HUES48 (cell line): Measurements from ENCODE around the gene ARHGDIA.

Source experiments
- H3K27ac ChIP-seq: one replicate; pipeline ENCODE4 v1.7.0; 2013; ENCODE audit warnings: low read depth, low read length, inconsistent platforms
- H3K27me3 ChIP-seq: 2 replicates; pipeline ENCODE4 v1.6.1; 2013; ENCODE audit warnings: mild to moderate bottlenecking, low read length; ENCODE audit not compliant: control insufficient read depth, insufficient read depth
- H3K36me3 ChIP-seq: 2 replicates; pipeline ENCODE4 v1.6.1; 2013; ENCODE audit warnings: low read length; ENCODE audit not compliant: control insufficient read depth, insufficient read depth
- H3K4me1 ChIP-seq: 2 replicates; pipeline ENCODE4 v1.6.1; 2013; ENCODE audit warnings: mild to moderate bottlenecking, low read length; ENCODE audit not compliant: control insufficient read depth, insufficient read depth
- H3K4me3 ChIP-seq: 2 replicates; pipeline ENCODE4 v1.5.1; 2013; ENCODE audit warnings: mild to moderate bottlenecking, low read depth, low read length
- H3K9ac ChIP-seq: 2 replicates; pipeline ENCODE4 v1.6.1; 2013; ENCODE audit warnings: mild to moderate bottlenecking, low read depth, low read length, moderate library complexity
- H3K9me3 ChIP-seq: 2 replicates; pipeline ENCODE4 v1.6.1; 2013; ENCODE audit warnings: low read length; ENCODE audit not compliant: control insufficient read depth, insufficient read depth

Gene ARHGDIA

GRCh38 chr17:81828656-81829055 is 42.5 kb downstream of the ARHGDIA start:
- Histone ChIP-seq H3K9me3 (no peaks in the 10 kb centered on the region), H3K4me3 (no peak overlapping the region), H3K27ac (no peak overlapping the region), H3K36me3 (no peaks in the 10 kb centered on the region), H3K27me3 (no peaks in the 10 kb centered on the region), H3K9ac (no peak overlapping the region), H3K4me1 (peaks cover 8% of the 10 kb centered on the region)

- H3K36me3 ChIP-seq, result 0 out of 2 replicates have a peak, but pooled peaks cover 4% of the 10 kb centered on the region
- no peak overlapping the region for H3K4me3 ChIP-seq
- no peaks in the 10 kb centered on the region; the same call in 1 of the 2 replicates for H3K4me1 ChIP-seq
- no peaks in the 10 kb centered on the region for H3K9me3 ChIP-seq
- no peaks in the 10 kb centered on the region for H3K27me3 ChIP-seq
- H3K9ac ChIP-seq, result no peak overlapping the region
- H3K27ac ChIP-seq, result no peak overlapping the region
Measured at GRCh38 chr17:81825841-81826466, 45.2 kb downstream of the ARHGDIA start.

GRCh38 chr17:81824595-81824994 is 46.5 kb downstream of the ARHGDIA start:
- H3K4me3 ChIP-seq, result no peak overlapping the region

GRCh38 chr17:81823820-81824550 is 47.2 kb downstream of the ARHGDIA start:
- Histone ChIP-seq H3K27me3 (no peaks in the 10 kb centered on the region), H3K27ac (no peak overlapping the region), H3K4me1 (no peaks in the 10 kb centered on the region; the same call in 1 of the 2 replicates), H3K9ac (no peak overlapping the region), H3K9me3 (no peaks in the 10 kb centered on the region), H3K4me3 (no peak overlapping the region), H3K36me3 (0 out of 2 replicates have a peak, but pooled peaks cover 4% of the 10 kb centered on the region)

More at GRCh38 chr17:81824595-81824994, 46.5 kb downstream of the ARHGDIA start:
- no peaks in the 10 kb centered on the region for H3K9me3 ChIP-seq
- 0 out of 2 replicates have a peak, but pooled peaks cover 4% of the 10 kb centered on the region for H3K36me3 ChIP-seq
- H3K27me3 ChIP-seq, result no peaks in the 10 kb centered on the region
- H3K27ac ChIP-seq, result no peak overlapping the region
- no peaks in the 10 kb centered on the region; the same call in 1 of the 2 replicates for H3K4me1 ChIP-seq
- no peak overlapping the region for H3K9ac ChIP-seq

- H3K27me3 ChIP-seq, result no peaks in the 10 kb centered on the region
- H3K27ac ChIP-seq, result no peak overlapping the region
- H3K4me3 ChIP-seq, result no peak overlapping the region
- no peaks in the 10 kb centered on the region; the same call in 1 of the 2 replicates for H3K4me1 ChIP-seq
- H3K9ac ChIP-seq, result no peak overlapping the region
- H3K9me3 ChIP-seq, result no peaks in the 10 kb centered on the region
- H3K36me3 ChIP-seq, result 0 out of 2 replicates have a peak, but pooled peaks cover 4% of the 10 kb centered on the region
Measured at GRCh38 chr17:81822996-81823819, 47.9 kb downstream of the ARHGDIA start.

GRCh38 chr17:81822312-81822637 is 48.9 kb downstream of the ARHGDIA start:
- Histone ChIP-seq H3K9ac (no peak overlapping the region), H3K4me3 (no peak overlapping the region), H3K27me3 (no peaks in the 10 kb centered on the region), H3K4me1 (no peaks in the 10 kb centered on the region; the same call in 1 of the 2 replicates), H3K9me3 (no peaks in the 10 kb centered on the region), H3K36me3 (0 out of 2 replicates have a peak, but pooled peaks cover 4% of the 10 kb centered on the region), H3K27ac (no peak overlapping the region)

- no peaks in the 10 kb centered on the region for H3K27me3 ChIP-seq
- H3K36me3 ChIP-seq, result 0 out of 2 replicates have a peak, but pooled peaks cover 4% of the 10 kb centered on the region
- H3K4me3 ChIP-seq, result no peak overlapping the region
- H3K27ac ChIP-seq, result no peak overlapping the region
- no peak overlapping the region for H3K9ac ChIP-seq
- H3K9me3 ChIP-seq, result no peaks in the 10 kb centered on the region
- no peaks in the 10 kb centered on the region; the same call in 1 of the 2 replicates for H3K4me1 ChIP-seq
Measured at GRCh38 chr17:81821603-81822311, 49.4 kb downstream of the ARHGDIA start.

GRCh38 chr17:81821147-81821546 is 50.0 kb downstream of the ARHGDIA start:
- H3K4me1 ChIP-seq, result no peaks in the 10 kb centered on the region; the same call in 1 of the 2 replicates
- no peak overlapping the region for H3K27ac ChIP-seq
- H3K9me3 ChIP-seq, result no peaks in the 10 kb centered on the region
- H3K36me3 ChIP-seq, result 0 out of 2 replicates have a peak, but pooled peaks cover 4% of the 10 kb centered on the region
- H3K9ac ChIP-seq, result no peak overlapping the region
- H3K27me3 ChIP-seq, result no peaks in the 10 kb centered on the region
- no peak overlapping the region for H3K4me3 ChIP-seq

- Histone ChIP-seq H3K27ac (no peak overlapping the region), H3K27me3 (no peaks in the 10 kb centered on the region), H3K36me3 (0 out of 2 replicates have a peak, but pooled peaks cover 4% of the 10 kb centered on the region), H3K9ac (no peak overlapping the region), H3K4me3 (no peak overlapping the region), H3K9me3 (no peaks in the 10 kb centered on the region), H3K4me1 (no peaks in the 10 kb centered on the region)
Measured at GRCh38 chr17:81819708-81820107, 51.4 kb downstream of the ARHGDIA start.

GRCh38 chr17:81817758-81818147 is 53.4 kb downstream of the ARHGDIA start:
- H3K27me3 ChIP-seq, result no peaks in the 10 kb centered on the region
- H3K27ac ChIP-seq, result no peak overlapping the region
- no peak overlapping the region for H3K9ac ChIP-seq
- no peaks in the 10 kb centered on the region for H3K4me1 ChIP-seq
- no peaks in the 10 kb centered on the region for H3K9me3 ChIP-seq
- no peak overlapping the region for H3K4me3 ChIP-seq
- no peaks in the 10 kb centered on the region for H3K36me3 ChIP-seq
